Stomach smooth muscle (tissue), 2 donors: ENCODE measurements around the gene RASSF7.

Source experiments
- H3K27ac ChIP-seq: one replicate; pipeline ENCODE4 v1.7.0; 2013; ENCODE audit warnings: mild to moderate bottlenecking, low read length, inconsistent platforms
- H3K27me3 ChIP-seq, 2 donors: one replicate each; pipeline ENCODE4 v1.7.0; 2013; ENCODE audit warnings: low read length in 2 of 2; ENCODE audit not compliant: insufficient read depth in 2 of 2, control insufficient read depth in 1 of 2
- H3K36me3 ChIP-seq, 2 donors: one replicate each; pipeline ENCODE4 v1.7.0; 2013; ENCODE audit warnings: low read length in 2 of 2; ENCODE audit not compliant: control insufficient read depth in 2 of 2, insufficient read depth in 2 of 2
- H3K4me1 ChIP-seq: one replicate; pipeline ENCODE4 v1.7.0; 2013; ENCODE audit warnings: low read length; ENCODE audit not compliant: control insufficient read depth, insufficient read depth
- H3K4me3 ChIP-seq, 2 donors: one replicate each; pipeline ENCODE4 v1.7.0; 2013; ENCODE audit warnings: low read length in 2 of 2
- H3K9ac ChIP-seq, 2 donors: one replicate each; pipeline ENCODE4 v1.7.0; 2013; ENCODE audit warnings: low read length in 2 of 2, mild to moderate bottlenecking in 1 of 2
- H3K9me3 ChIP-seq, 2 donors: one replicate each; pipeline ENCODE4 v1.7.0; 2013; ENCODE audit warnings: low read length in 2 of 2; ENCODE audit not compliant: control insufficient read depth in 2 of 2
- donor health status: healthy.
- donor health status: Pancreatic carcinoma.

RASSF7 gene

DNA sequence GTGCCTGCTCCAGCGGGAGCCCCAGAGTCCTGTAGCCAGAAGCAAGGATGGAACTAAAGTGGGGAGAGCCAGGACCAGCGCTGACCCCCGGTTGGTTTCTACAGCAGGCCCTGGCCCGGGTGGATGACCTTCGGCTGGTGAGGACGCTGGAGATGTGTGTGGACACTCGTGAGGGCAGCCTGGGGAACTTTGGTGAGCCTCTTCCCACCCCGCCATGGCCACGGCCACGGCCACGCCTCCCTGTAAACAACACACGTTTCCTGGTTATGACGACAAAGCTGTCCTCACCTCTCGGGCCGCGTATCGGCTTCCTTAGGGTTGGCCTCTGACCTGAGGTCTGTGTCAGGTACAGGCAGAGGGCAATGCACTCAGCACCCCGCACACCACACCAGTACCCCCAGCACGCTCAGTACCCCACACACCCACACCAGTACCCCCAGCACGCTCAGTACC, 19.3 kb upstream of the RASSF7 start:
- peaks cover 2 to 34% of the 10 kb centered on the region in 2 donors for H3K27me3 ChIP-seq
- H3K4me3 ChIP-seq: no peak overlapping the region
- H3K9me3 ChIP-seq: no peaks in the 10 kb centered on the region
- H3K36me3 ChIP-seq: no peaks in the 10 kb centered on the region
- H3K9ac ChIP-seq: no peak overlapping the region
- H3K27ac ChIP-seq: no peak overlapping the region
- peaks cover 11% of the 10 kb centered on the region for H3K4me1 ChIP-seq

DNA sequence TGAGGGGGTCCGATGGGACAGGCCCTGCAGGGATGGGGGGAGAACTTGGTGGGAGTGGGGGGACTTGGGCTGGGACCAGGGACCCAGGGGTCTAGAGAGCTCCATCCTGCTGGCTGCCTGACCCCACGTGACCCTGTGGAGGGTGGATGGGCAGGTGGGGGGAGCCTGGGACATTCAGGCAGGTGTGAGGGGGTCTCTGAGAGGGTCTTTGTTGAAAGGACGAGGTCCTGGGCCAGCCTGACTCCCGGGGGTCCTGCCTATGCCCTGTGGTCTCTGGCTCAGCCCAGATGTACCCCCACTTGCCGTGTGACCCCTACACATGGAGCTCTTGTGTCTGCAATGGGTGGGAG, 16.0 kb upstream of the RASSF7 start:
- H3K36me3 ChIP-seq: no peaks in the 10 kb centered on the region
- H3K9me3 ChIP-seq: no peaks in the 10 kb centered on the region
- H3K4me1 ChIP-seq: no peaks in the 10 kb centered on the region
- H3K9ac ChIP-seq: no peak overlapping the region
- peaks cover 0 to 9% of the 10 kb centered on the region in 2 donors for H3K27me3 ChIP-seq
- no peak overlapping the region for H3K4me3 ChIP-seq
- H3K27ac ChIP-seq: no peak overlapping the region

DNA sequence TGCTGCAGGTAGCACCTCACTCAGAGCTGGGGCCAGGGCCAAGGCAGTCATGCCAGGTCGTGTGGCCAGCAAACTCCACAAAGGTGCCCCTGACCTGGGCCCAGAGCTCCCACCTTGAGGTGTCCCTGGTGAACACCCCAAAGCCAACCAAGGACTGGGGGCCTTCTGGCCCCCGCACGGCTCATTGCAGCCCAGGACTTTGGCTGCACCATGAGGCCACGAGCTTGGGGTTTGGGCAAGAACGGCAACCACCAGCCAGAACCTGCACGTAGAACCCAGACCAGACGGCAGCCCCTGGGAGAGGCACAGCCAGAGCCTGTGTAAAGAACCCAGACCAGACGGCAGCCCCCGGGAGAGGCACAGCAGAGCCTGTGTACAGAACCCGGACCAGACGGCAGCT, 15.6 kb upstream of the RASSF7 start:
- Histone ChIP-seq H3K27ac (no peak overlapping the region), H3K4me1 (no peaks in the 10 kb centered on the region), H3K27me3 (peaks cover under 1 to 5% of the 10 kb centered on the region in 2 donors), H3K36me3 (no peaks in the 10 kb centered on the region), H3K9ac (no peak overlapping the region), H3K4me3 (no peak overlapping the region), H3K9me3 (no peaks in the 10 kb centered on the region)

DNA sequence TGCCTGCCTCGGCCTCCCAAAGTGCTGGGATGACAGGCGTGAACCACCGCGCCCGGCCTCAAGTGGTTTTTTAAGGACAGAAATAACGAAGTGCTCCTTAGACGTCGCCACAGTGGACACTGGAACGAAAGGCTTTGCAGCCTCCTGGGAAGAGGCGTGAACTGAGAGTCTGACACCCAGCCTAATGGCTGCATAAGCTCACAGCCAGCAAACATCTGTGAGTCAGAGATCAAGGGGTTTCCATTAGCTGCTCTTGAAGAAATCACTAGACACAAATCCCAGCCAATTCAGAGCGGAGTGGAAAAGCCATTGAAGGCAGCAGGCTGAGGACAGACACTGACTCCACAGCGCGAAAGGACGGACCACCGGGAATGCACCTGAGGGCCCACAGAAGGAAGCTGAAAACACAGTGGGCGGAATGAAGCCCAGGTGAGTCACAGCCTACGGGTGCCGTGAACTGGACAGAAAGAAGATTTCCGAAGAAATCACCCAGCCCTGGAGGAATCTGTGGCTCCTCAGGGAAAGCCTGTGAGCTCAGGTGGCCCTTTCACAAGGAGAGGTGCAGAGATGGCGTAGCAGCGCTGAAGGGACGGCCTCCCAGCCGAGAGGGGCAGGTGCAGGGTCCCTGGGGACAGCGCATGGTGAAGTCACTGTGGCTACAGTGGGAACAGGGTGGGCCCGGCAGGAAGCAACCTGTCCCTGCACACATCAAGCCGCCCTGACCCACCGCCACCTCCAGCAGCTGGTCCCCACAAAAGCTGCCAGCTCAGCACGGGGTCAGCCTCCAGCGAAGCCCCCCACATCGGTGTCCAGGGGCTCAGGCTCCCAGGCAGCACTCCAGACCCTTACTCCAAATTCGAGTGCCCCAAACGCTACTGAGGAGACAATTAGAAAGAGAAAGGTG, 11.8 kb upstream of the RASSF7 start:
- H3K27ac ChIP-seq: no peak overlapping the region
- no peaks in the 10 kb centered on the region for H3K9me3 ChIP-seq
- H3K36me3 ChIP-seq: no peaks in the 10 kb centered on the region
- H3K4me1 ChIP-seq: no peaks in the 10 kb centered on the region
- H3K4me3 ChIP-seq: no peak overlapping the region
- peaks cover 21 to 22% of the 10 kb centered on the region in 2 donors for H3K27me3 ChIP-seq
- no peak overlapping the region for H3K9ac ChIP-seq

DNA sequence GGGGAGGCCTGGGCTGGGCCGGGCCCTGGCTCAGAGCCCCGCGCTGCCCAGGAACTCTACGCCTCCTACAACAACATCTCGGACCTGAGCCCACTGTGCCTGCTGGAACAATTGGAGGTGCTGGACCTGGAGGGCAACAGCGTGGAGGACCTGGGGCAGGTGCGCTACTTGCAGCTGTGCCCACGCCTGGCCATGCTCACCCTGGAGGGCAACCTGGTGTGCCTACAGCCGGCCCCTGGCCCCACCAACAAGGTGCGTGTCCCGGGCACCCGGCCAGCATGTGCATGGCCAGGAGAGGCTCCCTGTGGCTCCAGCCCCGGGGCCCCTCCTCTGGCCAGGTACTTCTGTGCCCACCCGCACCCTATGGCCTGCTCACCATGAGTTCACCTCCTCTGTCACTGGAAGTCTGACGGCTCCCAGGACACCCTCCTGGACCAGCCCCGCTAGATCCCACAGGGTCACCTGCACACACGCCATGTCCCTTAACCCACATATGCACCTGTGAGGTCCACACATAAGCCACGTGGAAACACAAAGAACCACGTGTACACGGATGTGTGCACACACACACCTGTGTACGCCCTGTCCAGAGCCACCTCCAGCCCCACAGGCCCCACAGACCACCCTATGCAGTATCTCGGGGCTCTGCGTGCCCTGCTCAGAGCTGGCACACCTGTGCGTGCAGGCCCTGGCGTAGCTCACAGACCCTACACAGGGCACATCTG, 10.6 kb upstream of the RASSF7 start:
- Histone ChIP-seq H3K36me3 (no peaks in the 10 kb centered on the region), H3K4me3 (no peak overlapping the region), H3K4me1 (peaks cover 7% of the 10 kb centered on the region), H3K27ac (no peak overlapping the region), H3K9ac (no peak overlapping the region), H3K9me3 (no peaks in the 10 kb centered on the region), H3K27me3 (peaks cover 28 to 30% of the 10 kb centered on the region in 2 donors)

DNA sequence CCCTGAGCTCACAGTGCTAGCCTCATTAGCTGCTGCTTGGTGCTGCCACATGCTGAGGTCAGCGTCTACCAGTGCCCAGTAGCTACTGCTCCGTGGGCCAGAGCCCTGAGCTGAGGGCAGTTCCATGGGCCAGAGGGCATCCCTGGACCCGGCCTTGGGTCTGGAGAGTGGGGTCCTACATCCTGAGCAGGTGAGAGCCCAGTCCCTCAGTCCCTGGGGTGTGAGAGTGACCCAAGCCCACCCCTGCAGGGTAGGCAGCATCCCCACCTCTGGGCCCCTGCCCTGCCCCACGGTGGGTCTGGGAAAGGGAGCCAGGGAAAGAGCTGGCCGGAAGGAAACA, 10.1 kb upstream of the RASSF7 start:
- Histone ChIP-seq H3K27ac (no peak overlapping the region), H3K9ac (no peak overlapping the region), H3K36me3 (no peaks in the 10 kb centered on the region), H3K9me3 (no peaks in the 10 kb centered on the region), H3K27me3 (peaks cover 31 to 33% of the 10 kb centered on the region in 2 donors), H3K4me1 (peaks cover 9% of the 10 kb centered on the region), H3K4me3 (no peak overlapping the region)

DNA sequence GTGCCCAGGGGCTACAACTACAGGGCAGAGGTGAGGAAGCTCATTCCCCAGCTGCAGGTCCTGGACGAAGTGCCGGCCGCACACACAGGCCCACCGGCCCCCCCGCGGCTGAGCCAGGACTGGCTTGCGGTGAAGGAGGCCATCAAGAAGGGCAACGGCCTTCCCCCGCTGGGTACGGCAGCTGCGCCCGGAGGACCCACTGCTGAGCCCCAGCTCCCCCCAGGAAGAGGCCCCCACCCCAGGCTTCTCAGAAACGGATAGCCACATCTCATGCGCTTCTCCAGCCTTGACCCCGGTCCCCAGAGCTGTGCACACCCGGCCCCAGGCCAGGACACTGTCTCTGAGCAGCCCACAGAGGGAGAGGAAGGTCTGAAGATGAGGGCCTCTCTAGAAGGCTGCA, 9.6 kb upstream of the RASSF7 start:
- Histone ChIP-seq H3K36me3 (no peaks in the 10 kb centered on the region), H3K27ac (no peak overlapping the region), H3K9ac (no peak overlapping the region), H3K4me1 (peaks cover 11% of the 10 kb centered on the region), H3K4me3 (no peak overlapping the region), H3K9me3 (no peaks in the 10 kb centered on the region), H3K27me3 (peaks cover 32 to 37% of the 10 kb centered on the region in 2 donors)

DNA sequence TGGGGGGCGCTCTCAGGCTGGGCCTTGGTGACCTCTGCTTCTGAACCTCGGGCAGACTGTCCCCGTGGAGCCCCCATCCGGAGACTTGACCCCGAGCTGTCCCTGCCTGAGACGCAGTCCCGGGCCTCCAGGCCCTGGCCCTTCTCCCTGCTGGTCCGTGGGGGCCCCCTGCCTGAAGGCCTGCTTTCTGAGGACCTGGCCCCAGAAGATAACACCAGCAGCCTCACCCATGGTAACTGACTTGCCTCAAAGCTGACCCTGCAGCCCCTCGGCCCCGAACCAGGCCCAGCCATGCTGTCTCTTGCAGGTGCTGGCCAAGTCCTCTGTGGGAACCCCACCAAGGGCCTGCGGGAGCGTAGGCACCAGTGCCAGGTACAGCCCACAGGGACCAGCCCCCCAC, 9.2 kb upstream of the RASSF7 start:
- peaks cover 11% of the 10 kb centered on the region for H3K4me1 ChIP-seq
- H3K9ac ChIP-seq: no peak overlapping the region
- H3K36me3 ChIP-seq: no peaks in the 10 kb centered on the region
- peaks cover 37 to 41% of the 10 kb centered on the region in 2 donors for H3K27me3 ChIP-seq
- no peak overlapping the region for H3K27ac ChIP-seq
- no peak overlapping the region for H3K4me3 ChIP-seq
- H3K9me3 ChIP-seq: no peaks in the 10 kb centered on the region

DNA sequence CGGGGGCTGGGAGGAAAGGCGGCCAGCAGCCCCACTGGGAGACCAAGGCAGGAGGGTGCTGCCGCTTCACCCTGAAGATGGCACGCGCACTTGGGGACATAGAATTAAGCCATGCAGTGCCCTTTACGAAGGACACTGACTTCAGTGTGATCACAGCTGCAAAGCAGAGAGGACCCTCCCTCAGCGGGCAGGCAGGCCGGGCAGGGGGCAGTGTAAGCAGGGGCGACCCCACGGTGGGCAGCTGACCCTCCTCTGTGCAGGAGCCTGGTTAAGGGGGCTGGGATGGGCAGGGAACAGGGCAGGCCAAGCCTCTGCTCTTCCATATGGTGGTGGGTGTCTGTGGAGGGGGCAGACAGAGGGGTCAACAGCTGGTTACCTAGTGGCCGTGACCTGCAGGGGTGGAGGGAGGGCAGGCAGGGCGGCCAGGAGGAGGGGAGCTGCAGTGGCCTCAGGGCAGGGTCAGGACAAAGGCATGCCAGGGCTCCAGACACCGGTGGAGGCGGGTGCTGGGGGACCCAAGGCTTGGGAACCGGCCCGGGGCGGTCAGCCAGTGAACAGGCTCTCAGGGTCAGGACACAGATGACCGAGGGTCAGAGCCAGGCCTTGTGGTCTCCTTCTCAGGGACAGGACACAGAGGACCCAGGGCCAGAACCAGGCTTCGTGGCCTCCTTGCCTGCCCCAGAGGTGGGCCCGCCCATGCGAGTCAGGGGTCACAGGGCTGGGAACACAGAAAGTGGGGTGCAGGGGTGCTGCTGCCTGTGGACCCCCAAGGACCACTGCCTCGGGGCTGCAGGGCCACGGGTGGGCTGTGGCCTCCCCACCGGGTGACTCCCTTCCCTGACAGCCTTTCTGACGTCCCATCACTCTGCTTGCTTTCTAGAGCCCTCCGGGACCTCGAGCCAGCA, 7.4 kb upstream of the RASSF7 start:
- Histone ChIP-seq H3K4me1 (peaks cover 11% of the 10 kb centered on the region), H3K27me3 (peaks cover 43 to 58% of the 10 kb centered on the region in 2 donors), H3K9ac (no peak overlapping the region), H3K9me3 (no peaks in the 10 kb centered on the region), H3K27ac (no peak overlapping the region), H3K36me3 (no peaks in the 10 kb centered on the region), H3K4me3 (no peak overlapping the region)

DNA sequence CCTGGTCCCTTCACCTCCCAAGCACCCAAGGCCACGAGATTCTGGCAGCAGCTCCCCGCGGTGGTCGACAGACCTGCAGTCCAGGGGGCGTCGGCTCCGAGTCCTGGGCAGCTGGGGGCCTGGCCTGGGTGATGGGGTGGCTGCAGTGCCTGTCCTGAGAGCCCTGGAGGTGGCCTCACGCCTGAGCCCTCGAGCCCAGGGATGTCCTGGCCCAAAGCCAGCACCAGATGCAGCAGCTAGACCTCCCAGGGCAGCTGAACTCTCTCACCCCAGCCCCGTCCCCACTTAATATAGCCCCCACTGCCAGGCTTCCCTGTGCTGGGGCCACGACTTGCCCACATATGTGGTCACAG, 6.8 kb upstream of the RASSF7 start:
- Histone ChIP-seq H3K27ac (no peak overlapping the region), H3K9me3 (no peaks in the 10 kb centered on the region), H3K27me3 (peaks cover 43 to 59% of the 10 kb centered on the region in 2 donors), H3K36me3 (no peaks in the 10 kb centered on the region), H3K9ac (no peak overlapping the region), H3K4me3 (no peak overlapping the region), H3K4me1 (peaks cover 11% of the 10 kb centered on the region)
